Bronchial epithelial cell (primary cell): ENCODE data around the gene SNX18. TPM values are rescaled to one million over a fixed set of nuclear protein-coding genes. Genes with fewer than 3 reads are reported as not detected.
A peak's percentile ranks its signal among the peaks of the same experiment; 100 is the strongest.

Source experiments
- DNase-seq: peaks from one replicate; pipeline ENCODE4 v3.0.0-alpha.2; 2010; ENCODE audit warnings: low read depth
- FAIRE-seq: peaks from 2 replicates; lab custom pipeline; 2011; peaks lifted over from hg19 to GRCh38; lab: Jason Lieb, UNC
- H3K27me3 ChIP-seq: 2 replicates; pipeline ENCODE4 v1.5.1; 2011; ENCODE audit warnings: low read length; ENCODE audit not compliant: control insufficient read depth, insufficient read depth
- H3K36me3 ChIP-seq: 2 replicates; pipeline ENCODE4 v1.5.1; 2011; ENCODE audit warnings: low read length; ENCODE audit not compliant: control insufficient read depth, insufficient read depth
- H3K4me3 ChIP-seq: 2 replicates; pipeline ENCODE4 v1.5.1; 2011; ENCODE audit warnings: mild to moderate bottlenecking, low read depth, low read length, control low read depth
- CTCF ChIP-seq: IDR thresholded peaks from 2 replicates; pipeline ENCODE4 v1.5.1; 2011; ENCODE audit warnings: mild to moderate bottlenecking, moderate library complexity, low read length, control low read depth, inconsistent platforms; ENCODE audit not compliant: insufficient read depth, severe bottlenecking
- total RNA-seq: library from RNA; depleted of rRNA; stranded (reverse); fragments of >200 nt; gene quantifications from 2 replicates; pipeline ENCODE4 v1.2.1, GENCODE V29; 2014

SNX18 gene
- total RNA-seq, 1 donor from 2014 or later, result 25.8 TPM

DNA sequence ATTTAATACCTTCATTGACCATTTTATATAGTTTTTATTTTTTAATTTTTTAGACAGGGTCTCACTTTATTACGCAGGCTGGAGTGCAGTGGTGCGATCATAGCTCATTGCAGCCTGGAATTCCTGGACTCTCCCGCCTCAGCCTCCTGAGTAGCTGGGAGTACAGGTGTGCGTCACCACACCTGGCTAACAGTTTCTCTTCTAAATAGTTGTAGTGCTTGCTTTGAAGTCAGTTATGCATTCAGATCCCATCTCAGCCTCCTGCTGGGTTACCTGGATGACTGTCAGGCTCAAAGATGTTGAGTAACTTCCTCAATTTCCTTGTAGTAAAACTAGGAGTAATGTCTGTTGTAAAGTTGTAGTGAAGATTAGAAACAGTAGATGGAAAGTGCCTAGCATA is 21.4 kb downstream of the SNX18 start:
- FAIRE-seq, result no peak
- no peak for TF ChIP-seq CTCF
- Histone ChIP-seq H3K4me3 (no peak overlapping the region), H3K27me3 (no peaks in the 10 kb centered on the region), H3K36me3 (peaks cover 2% of the 10 kb centered on the region)
- DNase-seq, result no peak

DNA sequence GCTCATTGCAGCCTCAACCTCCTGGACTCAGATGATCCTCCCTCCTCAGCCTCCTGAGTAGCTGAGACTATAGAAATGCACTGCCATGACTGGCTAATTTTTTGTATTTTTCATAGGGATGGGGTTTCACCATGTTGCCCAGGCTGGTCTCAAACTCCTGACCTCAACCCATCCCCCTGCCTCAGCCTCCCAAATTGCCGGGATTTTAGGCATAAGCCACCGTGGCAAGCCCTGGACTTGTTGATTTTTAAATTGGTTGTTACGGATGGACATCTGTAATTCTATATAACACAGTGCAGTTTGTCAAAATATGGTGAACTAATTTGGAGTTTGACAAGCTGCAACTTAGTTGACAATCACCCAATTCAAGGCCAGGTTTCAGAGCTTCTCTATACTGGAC is 22.7 kb downstream of the SNX18 start:
- Histone ChIP-seq H3K4me3 (no peak overlapping the region), H3K27me3 (no peaks in the 10 kb centered on the region), H3K36me3 (peaks cover 3% of the 10 kb centered on the region)
- no peak for FAIRE-seq
- no peak for TF ChIP-seq CTCF
- no peak for DNase-seq

GRCh38 chr5:54541823-54542783 is 24.5 kb downstream of the SNX18 start:
- FAIRE-seq, result peak; percentile 60
- H3K36me3 ChIP-seq, result peaks cover 3% of the 10 kb centered on the region
- no peak overlapping the region for H3K4me3 ChIP-seq
- no peak for DNase-seq
- no peaks in the 10 kb centered on the region for H3K27me3 ChIP-seq
- no peak for TF ChIP-seq CTCF

DNA sequence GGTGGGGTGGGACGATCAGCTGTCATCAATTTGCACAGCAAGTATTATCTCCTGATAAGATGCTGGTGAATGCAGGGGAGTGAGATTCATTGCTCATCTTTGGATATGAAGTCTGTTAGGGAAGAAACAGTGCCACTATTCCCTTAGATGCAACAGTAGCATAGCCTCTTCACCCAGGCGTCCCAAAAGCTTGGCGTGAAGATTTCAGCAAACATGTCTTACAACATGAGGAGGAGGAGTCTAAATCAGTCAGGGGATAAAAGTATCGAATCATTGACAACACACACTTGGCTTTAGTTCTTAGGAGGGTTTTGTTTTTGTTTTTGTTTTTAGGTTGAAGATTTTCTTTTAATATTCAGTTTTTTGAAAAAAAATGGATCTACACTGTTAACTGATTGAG is 26.5 kb downstream of the SNX18 start:
- H3K4me3 ChIP-seq, result no peak overlapping the region
- DNase-seq (no peak), FAIRE-seq (no peak)
- TF ChIP-seq CTCF, result no peak
- peaks cover 3% of the 10 kb centered on the region for H3K36me3 ChIP-seq
- H3K27me3 ChIP-seq, result no peaks in the 10 kb centered on the region

DNA sequence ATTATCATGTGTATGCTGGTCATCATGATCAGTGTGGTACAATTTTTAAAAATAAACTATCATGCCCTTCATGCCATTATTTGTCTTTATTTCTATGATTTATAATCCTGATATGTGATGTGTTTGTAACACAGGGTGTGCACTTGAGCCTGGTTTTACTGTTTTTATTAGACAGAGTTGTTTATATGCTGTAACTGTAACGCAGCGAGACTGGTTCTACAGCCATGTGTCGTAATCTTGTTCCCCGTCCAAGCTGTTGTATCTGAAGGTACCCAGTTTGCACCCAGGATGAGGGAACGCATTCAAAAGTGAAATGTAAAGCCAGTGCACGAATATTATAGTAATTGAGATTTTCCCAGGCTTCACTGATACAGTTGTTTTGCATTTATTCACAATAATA is 28.2 kb downstream of the SNX18 start:
- H3K4me3 ChIP-seq, result no peak overlapping the region
- peaks cover 3% of the 10 kb centered on the region for H3K36me3 ChIP-seq
- no peaks in the 10 kb centered on the region for H3K27me3 ChIP-seq
- DNase-seq (peak; percentile 44), FAIRE-seq (no peak)
- no peak for TF ChIP-seq CTCF
